HG02588 (cell line): ENCODE data around the gene WWP2.
A peak's percentile ranks its signal among the peaks of the same experiment; 100 is the strongest.
"Not testable (repeated sequence)": the region's sequence is repeated elsewhere in the genome, so short reads cannot be mapped to it uniquely, and the experiment has no call there.

Source experiments
- ATAC-seq: cut with Tn5 transposase; IDR thresholded peaks from one replicate; pipeline ENCODE4 v1.9.1; 2021; ENCODE audit warnings: mild to moderate bottlenecking, moderate library complexity; ENCODE audit not compliant: unreplicated experiment

WWP2 gene

DNA sequence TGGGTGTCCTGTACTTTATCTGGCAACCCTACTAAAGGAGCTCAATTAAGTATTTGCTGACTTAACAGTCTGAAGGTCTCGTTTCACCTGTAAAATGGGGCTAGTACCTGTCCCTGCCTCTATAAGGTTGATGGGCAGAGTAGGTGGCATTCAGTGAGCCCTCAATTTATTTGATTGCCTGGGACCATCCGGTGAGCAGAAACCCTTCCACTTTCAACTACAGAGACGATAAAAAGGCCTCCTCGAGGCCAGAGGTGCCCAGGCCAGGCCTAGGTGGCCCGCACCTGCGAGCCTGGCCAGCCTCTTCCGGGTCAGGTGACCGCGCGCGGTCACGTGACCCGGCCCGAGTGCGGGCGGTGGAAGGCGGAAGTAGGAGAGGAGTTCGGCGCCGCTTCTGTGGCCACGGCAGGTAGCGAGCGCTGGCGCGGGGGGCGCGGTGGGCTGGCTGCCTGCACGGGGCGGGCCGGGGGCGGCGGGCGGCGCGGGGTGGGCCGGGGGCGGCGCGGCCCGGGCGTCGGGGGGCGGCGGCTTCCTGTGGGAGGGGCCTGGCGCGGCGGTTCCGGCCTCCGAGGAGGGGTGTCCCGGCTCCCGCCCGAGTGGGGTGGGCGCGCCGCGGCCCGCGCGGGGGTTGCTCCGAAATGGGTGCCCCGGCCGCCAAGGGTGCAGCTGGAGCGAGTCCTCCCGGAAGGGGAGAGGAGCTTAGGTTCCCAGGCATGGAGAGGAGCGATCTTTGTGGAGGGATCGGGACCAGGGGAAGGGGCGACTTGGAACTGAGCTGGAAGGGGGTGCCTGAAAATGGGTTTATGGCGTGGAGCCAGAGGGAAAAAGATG, at the start of gene WWP2:
WWP2 (plus strand) TSS at position 350 of the 831 bp plus-strand sequence. CDS start 24,679 bp downstream, outside the sequence.
- peak; percentile 86 for ATAC-seq

GRCh38 chr16:69712914-69713581, 49.1 kb upstream of the WWP2 start:
- no peak for ATAC-seq

- no peak for ATAC-seq
These were observed 45.1 kb upstream of the WWP2 start for GRCh38 chr16:69717066-69717465.

- no peak for ATAC-seq
These were observed 43.9 kb upstream of the WWP2 start for GRCh38 chr16:69718111-69718764.

DNA sequence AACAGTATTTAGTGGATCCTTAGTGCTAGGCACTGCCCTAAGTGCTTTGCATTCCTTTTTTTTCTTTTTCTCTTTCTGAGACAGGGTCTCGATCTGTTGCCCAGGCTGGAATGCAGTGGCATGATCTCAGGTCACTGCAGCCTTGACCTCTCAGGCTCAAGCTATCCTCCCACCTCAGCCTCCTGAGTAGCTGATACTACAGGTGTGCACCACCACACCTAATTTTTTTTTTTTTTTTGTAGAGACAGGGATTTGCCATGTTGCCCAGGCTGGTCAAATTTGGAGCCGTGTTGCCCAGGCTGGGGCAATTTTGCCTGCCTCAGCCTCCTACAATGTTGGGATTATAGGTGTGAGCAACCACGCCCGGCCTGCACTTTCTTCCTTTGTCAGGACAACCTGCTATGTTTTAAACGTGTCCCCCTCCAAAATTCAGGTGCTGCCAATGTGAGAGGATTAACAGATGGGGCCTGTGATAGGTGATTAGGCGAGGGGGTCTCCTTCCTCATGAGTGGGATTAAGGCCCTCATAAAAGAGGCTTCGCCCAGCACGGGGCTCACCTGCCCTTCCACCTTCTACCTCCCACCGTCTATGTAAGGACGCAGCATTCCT, 41.2 kb upstream of the WWP2 start:
- ATAC-seq, result no peak

- ATAC-seq, result no peak
These were observed 40.6 kb upstream of the WWP2 start for GRCh38 chr16:69721441-69721957.

- no peak for ATAC-seq
These were observed 37.7 kb upstream of the WWP2 start for GRCh38 chr16:69724414-69724873.

GRCh38 chr16:69724981-69725479, 37.1 kb upstream of the WWP2 start:
- no peak for ATAC-seq

DNA sequence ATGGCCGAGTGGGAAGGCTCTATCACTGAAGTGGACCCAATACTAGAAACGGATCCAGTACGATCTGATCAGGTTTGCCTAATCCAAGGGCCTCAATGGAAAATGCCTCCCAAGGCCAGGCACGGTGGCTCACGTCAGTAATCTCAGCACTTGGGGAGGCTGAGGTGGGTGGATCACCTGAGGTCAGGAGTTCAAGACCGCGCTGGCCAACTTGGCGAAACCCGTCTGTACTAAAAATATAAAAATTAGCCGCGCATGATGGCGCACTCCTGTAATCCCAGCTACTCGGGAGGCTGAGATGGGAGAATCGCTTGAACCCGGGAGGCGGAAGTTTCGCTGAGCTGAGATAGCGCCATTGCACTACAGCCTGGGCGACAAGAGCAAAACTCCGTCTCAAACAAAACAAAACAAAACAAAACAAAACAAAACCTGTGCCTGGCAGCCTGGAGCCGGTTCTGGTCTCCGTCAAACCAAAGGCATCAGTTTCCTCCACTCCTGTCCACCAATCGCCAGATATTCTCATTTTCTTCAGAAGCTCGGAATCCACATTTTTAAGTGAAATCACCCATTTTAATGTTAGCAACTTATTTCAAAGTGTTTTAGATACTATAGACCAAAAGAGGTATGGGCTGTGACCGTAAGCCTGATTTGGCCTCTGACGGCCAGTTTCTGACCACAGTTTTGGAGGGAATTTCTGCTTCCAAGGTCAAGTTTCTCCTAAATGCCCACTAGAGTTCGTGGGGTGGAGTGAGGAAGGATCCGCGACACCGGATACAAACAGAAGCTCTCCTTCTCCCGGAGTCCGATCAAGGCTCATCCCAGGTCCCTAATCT, 36.4 kb upstream of the WWP2 start:
- ATAC-seq, result no peak

DNA sequence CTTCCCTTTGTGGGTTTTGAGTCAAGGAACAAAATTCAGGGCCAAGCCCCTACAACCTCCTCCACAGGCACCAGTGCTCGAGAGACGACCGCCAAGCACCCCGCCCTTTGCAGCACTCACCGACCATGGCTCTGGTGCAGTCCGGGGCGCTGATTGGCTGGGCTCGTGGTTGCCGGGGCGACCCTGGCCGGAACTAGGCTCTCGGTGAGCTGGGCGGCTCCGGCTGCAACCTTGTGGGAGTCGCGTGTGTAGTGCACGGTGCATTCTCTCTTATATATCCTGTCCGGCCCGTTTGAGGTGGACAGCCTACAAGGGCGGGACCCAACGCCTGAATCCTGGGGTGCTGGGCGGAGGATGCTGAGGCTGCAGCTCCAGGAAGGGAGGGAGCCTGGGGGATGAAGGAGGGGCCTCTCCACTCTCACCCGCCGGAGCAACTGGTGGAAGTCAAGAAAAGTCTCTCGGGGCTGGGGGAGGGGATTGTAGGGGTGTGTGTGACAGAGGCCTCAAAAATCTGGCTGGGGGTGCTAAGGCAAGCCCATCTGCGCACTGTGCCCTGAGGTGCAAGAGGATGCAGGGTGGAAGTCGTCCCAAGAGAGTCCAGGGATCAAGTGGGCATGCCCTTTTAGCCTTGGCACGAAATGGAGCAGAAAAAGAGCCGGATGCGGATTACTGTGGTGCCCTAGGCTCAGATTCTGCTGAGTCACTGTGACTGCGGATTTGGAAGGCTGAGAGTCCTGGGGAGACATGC, 35.6 kb upstream of the WWP2 start, which contains the start of gene NQO1:
NQO1 (minus strand) TSS at position 248 of the 748 bp plus-strand sequence; CDS start at position 127, 121 bp downstream.
- ATAC-seq, result peak; percentile 98

GRCh38 chr16:69727916-69728270, 34.2 kb upstream of the WWP2 start:
- ATAC-seq, result no peak

DNA sequence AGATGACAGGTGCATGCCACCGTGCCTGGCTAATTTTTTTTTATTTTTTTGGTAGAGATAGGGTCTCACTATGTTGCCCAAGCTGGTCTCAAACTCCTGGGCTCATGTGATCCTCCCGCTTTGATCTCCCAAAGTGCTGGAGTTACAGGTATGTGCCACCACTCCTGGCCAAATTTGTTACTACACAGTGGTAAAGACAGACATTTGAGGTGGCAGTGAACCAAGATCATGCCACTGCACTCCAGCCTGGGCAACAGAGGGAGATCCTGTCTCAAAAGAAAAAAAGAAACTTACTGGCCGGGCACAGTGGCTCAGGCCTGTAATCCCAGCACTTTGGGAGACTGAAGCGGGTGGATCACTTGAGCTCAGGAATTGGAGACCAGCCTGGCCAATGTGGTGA, 33.1 kb upstream of the WWP2 start:
- ATAC-seq, result not testable (repeated sequence)

DNA sequence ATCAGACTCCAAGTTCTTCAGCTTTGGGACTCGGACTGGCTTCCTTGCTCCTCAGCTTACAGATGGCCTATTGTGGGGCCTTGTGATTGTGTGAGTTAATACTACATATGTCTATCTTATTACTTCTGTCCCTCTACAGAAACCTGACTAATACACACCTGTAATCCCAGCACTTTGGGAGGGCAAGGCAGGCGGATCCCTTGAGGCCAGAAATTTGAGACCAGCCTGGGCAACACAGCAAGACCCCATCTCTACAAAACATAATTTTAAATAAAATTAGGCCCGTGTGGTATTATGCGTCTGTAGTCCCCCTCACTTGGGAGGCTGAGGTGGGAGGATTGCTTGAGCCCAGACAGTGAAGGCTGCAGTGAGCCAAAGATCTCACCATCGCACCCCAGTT, 30.9 kb upstream of the WWP2 start:
- ATAC-seq, result not testable (repeated sequence)

- no peak for ATAC-seq
These were observed 30.0 kb upstream of the WWP2 start for GRCh38 chr16:69732101-69732500.

DNA sequence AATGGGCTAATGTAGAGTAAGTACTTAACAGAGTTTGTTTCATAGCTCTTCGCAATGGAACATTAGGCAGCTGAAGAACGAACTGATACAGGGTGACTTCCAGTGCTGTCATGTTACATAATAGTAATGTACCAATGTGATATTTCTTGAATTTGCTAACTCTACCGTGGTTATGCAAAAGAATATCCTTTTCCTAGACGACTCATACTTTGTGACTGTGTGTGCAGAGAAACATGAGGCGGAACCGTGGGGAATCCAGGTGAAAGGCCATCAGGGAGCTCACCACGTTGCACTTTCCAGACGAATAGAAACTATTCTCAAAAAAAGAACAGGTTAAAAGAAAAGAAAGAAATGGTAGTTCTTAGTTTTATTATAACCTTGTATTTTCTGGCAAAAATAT, 20.6 kb upstream of the WWP2 start:
- ATAC-seq, result no peak

- no peak for ATAC-seq
These were observed 19.9 kb upstream of the WWP2 start for GRCh38 chr16:69741951-69742904.

- ATAC-seq, result no peak
These were observed 17.5 kb upstream of the WWP2 start for GRCh38 chr16:69744363-69745231.
